Retinal pigment epithelial cell (primary cell): ENCODE data around the gene DMRT1.
"Not testable (repeated sequence)": the region's sequence is repeated elsewhere in the genome, so short reads cannot be mapped to it uniquely, and the experiment has no call there.

Source experiments
- DNase-seq: peaks from one replicate; pipeline ENCODE4 v3.0.0-alpha.2; 2010; ENCODE audit warnings: low read depth
- H3K4me3 ChIP-seq: 2 replicates; pipeline ENCODE4 v1.5.1; 2011; ENCODE audit warnings: mild to moderate bottlenecking, low read length, control low read depth, moderate library complexity
- CTCF ChIP-seq: conservative IDR thresholded peaks from 2 replicates; pipeline ENCODE4 v1.5.1; 2011; ENCODE audit warnings: low read depth, low read length, control low read depth, inconsistent platforms

The DMRT1 gene

GRCh38 chr9:980640-981039 lies 139.1 kb downstream of the DMRT1 start:
- TF ChIP-seq CTCF, result no peak
- H3K4me3 ChIP-seq, result no peak overlapping the region

GRCh38 chr9:981491-981898 lies 140.0 kb downstream of the DMRT1 start:
- no peak overlapping the region for H3K4me3 ChIP-seq
- no peak for DNase-seq
- no peak for TF ChIP-seq CTCF

More at GRCh38 chr9:980640-981039, 139.1 kb downstream of the DMRT1 start:
- DNase-seq, result no peak

GRCh38 chr9:982394-983230 lies 141.1 kb downstream of the DMRT1 start:
- TF ChIP-seq CTCF, result no peak
- DNase-seq, result no peak

GRCh38 chr9:994005-994404 lies 152.5 kb downstream of the DMRT1 start:
- no peak overlapping the region for H3K4me3 ChIP-seq
- no peak for TF ChIP-seq CTCF
- DNase-seq, result no peak

More at GRCh38 chr9:982394-983230, 141.1 kb downstream of the DMRT1 start:
- H3K4me3 ChIP-seq, result no peak overlapping the region

GRCh38 chr9:995192-995591 lies 153.7 kb downstream of the DMRT1 start:
- DNase-seq, result no peak
- H3K4me3 ChIP-seq, result no peak overlapping the region
- no peak for TF ChIP-seq CTCF

- no peak for TF ChIP-seq CTCF
- H3K4me3 ChIP-seq, result no peak overlapping the region
- no peak for DNase-seq
Observed at GRCh38 chr9:995781-996180, 154.3 kb downstream of the DMRT1 start.

GRCh38 chr9:998299-999110 lies 157.0 kb downstream of the DMRT1 start:
- DNase-seq, H3K4me3 ChIP-seq: not testable (repeated sequence)
